IMR-90 (cell line): ENCODE data around the gene OR2A1.
"Not testable (repeated sequence)": the region's sequence is repeated elsewhere in the genome, so short reads cannot be mapped to it uniquely, and the experiment has no call there.

Experiments
- CHD1 ChIP-seq: IDR thresholded peaks from 2 replicates; pipeline ENCODE4 v1.6.1; 2012; ENCODE audit warnings: low read depth, low read length, improper control_type of control experiment
- MAFK ChIP-seq: IDR thresholded peaks from 2 replicates; pipeline ENCODE4 v1.6.1; 2012; ENCODE audit warnings: low read depth, low read length, improper control_type of control experiment
- MAZ ChIP-seq: IDR thresholded peaks from 2 replicates; pipeline ENCODE4 v1.6.1; 2012; ENCODE audit warnings: low read depth, mild to moderate bottlenecking, low read length, improper control_type of control experiment, moderate library complexity, borderline replicate concordance
- MXI1 ChIP-seq: IDR thresholded peaks from 2 replicates; pipeline ENCODE4 v1.6.1; 2012; ENCODE audit warnings: low read depth, mild to moderate bottlenecking, low read length, moderate library complexity, borderline replicate concordance
- NFE2L2 ChIP-seq: fragments of 150-350 bp; IDR thresholded peaks from 2 replicates; pipeline ENCODE4 v1.6.1; 2016; ENCODE audit warnings: low read depth, mild to moderate bottlenecking, low read length
- POLR2A ChIP-seq: IDR thresholded peaks from 2 replicates; pipeline ENCODE4 v1.6.1; 2012; ENCODE audit warnings: mild to moderate bottlenecking, low read depth, low read length
- RAD21 ChIP-seq: IDR thresholded peaks from 2 replicates; pipeline ENCODE4 v1.6.1; 2012; ENCODE audit warnings: low read length, improper control_type of control experiment
- TF ChIP-seq, protein P1 (sequence below): conservative IDR thresholded peaks from 2 replicates; pipeline ENCODE4 v1.5.1; 2012; ENCODE audit warnings: mild to moderate bottlenecking, low read depth, low read length, improper control_type of control experiment

DNA sequence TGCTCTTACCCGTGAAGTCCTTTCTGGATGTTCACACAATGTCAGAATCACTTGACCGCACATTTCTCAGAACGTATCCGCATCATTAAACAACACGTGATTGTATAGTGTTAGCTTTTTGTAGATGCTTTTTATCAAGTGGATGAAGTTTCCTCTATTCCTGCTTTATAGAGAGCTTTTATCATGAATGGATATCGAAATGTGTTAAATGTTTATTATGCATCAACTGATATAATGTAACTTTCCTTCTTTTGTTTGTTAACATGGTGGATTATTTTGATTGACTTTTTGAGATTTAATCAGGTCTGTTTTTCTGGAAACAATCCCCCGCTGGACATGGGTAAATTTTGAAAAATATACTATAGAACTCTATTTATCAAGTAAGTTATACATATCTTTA, 47.5 kb upstream of the OR2A1 start, which contains the start of gene OR2A7:
- TF ChIP-seq, protein P1, sequence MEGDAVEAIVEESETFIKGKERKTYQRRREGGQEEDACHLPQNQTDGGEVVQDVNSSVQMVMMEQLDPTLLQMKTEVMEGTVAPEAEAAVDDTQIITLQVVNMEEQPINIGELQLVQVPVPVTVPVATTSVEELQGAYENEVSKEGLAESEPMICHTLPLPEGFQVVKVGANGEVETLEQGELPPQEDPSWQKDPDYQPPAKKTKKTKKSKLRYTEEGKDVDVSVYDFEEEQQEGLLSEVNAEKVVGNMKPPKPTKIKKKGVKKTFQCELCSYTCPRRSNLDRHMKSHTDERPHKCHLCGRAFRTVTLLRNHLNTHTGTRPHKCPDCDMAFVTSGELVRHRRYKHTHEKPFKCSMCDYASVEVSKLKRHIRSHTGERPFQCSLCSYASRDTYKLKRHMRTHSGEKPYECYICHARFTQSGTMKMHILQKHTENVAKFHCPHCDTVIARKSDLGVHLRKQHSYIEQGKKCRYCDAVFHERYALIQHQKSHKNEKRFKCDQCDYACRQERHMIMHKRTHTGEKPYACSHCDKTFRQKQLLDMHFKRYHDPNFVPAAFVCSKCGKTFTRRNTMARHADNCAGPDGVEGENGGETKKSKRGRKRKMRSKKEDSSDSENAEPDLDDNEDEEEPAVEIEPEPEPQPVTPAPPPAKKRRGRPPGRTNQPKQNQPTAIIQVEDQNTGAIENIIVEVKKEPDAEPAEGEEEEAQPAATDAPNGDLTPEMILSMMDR = not testable (repeated sequence)
- not testable (repeated sequence) for TF ChIP-seq MAFK, RAD21, CHD1, POLR2A, MXI1, NFE2L2, MAZ
